ENCODE results near the gene RCAN1. TPM values are rescaled to one million over a fixed set of nuclear protein-coding genes. Genes with fewer than 3 reads are reported as not detected.

RCAN1 gene
- total RNA-seq, 1 experiment from 2014 or later, result 14.4 TPM

DNA sequence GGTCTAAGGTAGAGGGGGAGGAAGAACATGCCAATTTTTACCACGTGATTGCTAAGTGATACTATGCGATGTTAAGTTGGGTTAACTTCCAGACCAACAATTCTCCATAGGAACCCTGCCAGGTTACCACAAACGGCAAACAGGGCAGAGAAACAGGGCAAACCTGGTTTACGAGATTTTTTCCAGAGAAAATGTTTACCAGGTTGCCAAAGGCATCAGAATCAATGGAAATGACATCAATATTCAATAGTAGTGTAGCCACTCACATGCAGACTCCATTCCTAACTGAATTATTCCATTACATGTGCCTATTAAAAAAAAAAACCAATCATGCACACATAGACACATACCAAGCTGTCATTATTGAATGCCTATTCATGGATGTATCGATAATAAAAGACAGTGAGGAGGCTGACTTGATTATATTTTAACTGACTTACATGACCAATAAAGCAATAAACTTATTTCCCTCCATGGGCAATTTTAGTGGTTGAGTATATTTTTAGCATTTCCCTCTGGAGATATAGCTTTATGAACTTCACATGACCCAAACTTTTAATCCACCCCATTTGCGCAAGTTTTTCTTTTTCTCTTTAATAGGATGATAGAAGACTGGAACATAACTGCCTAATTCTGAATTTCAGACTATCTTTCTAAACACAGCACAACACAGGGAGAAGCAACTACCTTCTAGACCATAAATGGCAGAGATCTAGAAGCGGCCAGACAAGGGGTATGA is 62.4 kb downstream of the RCAN1 start:
- in situ Hi-C loops (cut with HindIII; ENCODE audit: low sequenced_read_pairs), result no loop called here
- no peak for DNase-seq (ENCODE audit: low spot score)

DNA sequence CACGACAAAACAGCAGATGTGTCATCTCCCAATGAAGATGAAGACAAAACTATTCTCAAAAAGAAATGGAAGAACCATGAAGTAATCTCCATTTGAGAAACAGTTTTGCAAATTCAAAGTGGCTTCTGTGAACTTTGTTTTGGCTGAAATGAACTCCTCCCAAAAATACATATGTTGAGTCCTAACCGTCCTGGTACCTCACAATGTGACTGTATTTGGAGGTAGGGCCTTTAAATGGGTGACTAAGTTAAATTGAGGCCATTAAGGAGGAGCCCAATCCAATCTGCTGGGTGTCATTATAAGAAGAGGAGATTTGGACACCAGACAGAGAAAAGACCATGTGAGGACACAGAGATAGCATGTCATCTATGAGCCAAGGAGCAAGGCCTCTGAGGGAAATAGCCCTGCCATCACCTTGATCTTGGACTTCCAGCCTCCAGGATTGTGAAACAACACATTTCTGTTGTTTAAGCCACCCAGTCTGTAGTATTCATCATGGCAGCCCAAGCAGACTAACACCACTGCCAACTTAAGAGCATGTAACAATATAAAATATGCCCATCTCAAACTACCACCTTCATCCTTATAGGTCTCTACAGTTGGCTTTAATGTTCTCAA is 64.6 kb downstream of the RCAN1 start:
- in situ Hi-C loops (cut with HindIII; ENCODE audit: low sequenced_read_pairs), result no loop called here
- DNase-seq (ENCODE audit: low spot score), result no peak

DNA sequence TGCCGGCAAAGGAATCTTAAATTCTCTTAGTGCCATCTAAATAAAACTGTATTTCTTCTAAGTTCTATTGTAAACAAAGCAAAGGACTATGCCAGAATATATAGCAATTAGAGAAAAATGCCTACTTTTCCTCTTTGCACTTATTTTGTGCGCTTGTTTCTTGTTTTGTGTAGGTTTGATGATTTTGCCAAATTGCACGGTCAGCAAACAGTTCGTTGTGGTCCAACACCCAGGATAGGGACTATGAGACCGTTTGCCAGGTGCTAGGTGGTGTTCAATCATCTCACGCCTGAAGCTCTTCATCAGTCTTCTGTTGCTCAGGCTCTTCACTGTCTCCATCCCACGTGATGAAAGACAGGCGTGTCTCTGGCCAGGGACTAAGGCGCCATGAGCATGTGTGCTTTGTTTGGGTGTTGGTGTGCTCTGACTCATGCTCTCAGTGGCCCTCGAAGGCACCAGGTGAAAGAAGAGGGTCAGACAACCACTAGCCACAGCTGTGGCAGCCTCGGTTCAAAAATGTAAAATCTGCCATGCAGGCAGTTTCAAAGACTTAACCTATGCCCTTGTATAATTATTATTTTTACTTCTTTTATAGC is 66.0 kb downstream of the RCAN1 start:
- no peak for DNase-seq (ENCODE audit: low spot score)
- in situ Hi-C loops (cut with HindIII; ENCODE audit: low sequenced_read_pairs), result no loop called here

DNA sequence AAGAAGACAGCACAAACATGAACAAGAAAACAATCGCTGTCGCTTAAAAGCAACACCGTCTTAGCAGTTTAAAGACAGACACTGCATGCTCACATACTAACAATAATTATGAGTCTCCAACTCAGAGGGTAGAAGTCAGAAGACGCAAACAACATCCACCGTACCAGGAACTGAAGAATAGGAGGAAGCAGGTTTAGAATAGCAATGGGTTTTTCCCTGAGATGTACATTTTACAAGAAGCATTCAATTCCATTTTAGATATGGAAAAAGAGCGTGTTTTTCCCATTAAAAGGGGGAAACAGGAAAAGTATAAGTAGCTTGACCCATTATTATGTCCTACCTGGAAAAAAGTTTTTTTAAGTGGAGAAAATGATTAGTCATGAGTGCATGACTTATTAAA is 68.4 kb downstream of the RCAN1 start:
- DNase-seq (ENCODE audit: low spot score), result no peak
- in situ Hi-C loops (cut with HindIII; ENCODE audit: low sequenced_read_pairs), result no loop called here

DNA sequence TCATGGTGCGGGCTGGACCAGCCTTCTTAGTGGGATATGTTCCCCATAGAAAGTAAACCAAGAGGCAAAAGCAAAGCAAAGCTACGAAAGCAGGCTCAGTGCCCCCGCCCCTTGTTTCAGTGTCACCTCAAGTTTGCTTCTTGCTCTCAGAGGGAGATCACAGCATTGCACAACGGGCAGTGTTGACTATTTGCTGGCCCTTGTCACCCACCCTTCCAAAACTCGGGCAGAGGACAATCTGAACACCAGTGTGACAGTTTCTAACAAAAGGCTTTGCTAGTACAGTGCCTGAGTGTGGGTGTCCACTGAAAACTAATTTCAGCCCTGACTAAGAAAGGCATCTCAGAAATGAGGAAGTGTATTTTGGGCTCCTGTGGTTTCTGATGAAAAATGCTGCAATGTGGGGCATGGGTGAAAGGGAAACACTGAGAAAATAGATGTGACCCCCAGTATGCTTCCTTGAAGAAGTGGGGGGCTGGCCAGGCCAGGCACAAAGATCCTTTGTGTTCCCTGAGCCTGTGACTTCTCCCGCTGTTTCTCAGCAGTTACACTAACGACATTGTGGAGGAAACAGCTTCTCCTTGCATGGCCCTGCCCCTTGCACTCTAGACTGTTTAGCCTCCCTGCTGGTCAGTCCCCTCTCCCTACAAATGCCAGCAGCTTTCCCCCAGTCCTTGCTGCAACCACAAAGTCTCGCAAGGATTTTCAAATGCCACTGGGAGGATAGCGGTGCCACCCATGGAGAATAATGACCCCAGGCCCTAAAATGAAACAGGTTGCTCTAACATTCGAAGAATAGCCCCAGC is 69.6 kb downstream of the RCAN1 start:
- DNase-seq (ENCODE audit: low spot score), result peak; percentile 19
- in situ Hi-C loops (cut with HindIII; ENCODE audit: low sequenced_read_pairs), result no loop called here

DNA sequence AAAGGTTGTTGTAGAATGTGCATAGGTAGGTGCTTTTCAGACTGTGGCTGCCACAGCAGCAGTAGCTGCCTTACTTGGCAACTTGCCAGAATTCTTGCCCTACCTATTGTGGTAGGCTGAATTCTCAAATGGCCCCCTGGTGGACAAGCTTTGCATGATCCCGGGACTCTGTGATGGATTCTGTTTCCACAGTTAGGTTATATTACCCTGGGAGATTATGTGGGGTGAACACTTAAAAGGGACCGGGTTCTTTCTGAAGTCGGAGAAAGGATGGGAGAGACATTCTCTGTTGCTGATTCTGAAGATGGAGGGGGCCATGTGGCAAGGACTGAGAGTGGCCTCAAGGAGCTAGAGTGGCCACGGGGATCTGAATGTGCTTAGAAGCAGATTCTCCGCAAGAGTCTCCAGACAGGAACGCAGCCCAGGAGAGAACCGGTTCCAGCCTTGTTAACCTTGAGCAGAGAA is 70.8 kb downstream of the RCAN1 start:
- in situ Hi-C loops (cut with HindIII; ENCODE audit: low sequenced_read_pairs), result no loop called here

DNA sequence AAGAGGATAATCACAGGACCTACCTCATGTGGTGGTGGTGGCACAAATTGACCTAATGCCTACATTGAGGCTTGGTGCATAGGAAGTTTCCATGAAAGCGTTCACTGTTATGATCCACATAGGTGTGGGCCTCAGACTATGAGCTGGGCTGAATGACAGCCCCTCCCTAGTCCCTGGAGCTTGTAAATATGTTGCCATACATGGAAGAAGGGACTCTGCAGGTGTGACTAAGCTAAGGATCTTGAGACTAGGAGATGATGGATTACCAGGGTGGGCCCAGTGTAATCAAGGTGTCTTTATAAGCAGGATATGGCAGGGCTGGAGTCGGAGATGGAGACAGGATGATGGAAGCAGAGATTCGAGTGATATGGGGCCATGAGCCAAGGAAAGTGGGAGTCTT is 71.9 kb downstream of the RCAN1 start:
- DNase-seq (ENCODE audit: low spot score), result no peak
- in situ Hi-C loops (cut with HindIII; ENCODE audit: low sequenced_read_pairs), result no loop called here

More for the DNA sequence above, 70.8 kb downstream of the RCAN1 start:
- DNase-seq (ENCODE audit: low spot score), result peak; percentile 32

DNA sequence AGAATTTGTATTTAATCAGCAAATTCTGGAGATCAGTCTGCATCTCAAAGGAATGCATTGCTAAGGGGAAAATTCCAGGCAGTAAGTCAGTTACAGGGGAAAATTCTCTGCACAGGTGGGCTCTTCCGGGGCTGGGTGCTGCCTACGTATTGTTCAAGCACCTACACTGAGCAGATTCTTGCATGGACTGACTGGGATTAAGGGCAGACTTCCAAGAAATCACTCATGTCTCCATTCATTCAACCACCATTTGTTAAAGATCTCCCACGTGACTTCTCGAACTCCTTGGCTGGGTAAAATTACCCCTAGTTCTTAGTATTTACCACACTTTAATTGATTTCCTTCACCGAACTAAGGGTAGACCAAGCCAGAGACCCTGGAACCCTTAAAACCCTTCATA is 74.7 kb downstream of the RCAN1 start:
- DNase-seq (ENCODE audit: low spot score), result no peak
- in situ Hi-C loops (cut with HindIII; ENCODE audit: low sequenced_read_pairs), result no loop called here

DNA sequence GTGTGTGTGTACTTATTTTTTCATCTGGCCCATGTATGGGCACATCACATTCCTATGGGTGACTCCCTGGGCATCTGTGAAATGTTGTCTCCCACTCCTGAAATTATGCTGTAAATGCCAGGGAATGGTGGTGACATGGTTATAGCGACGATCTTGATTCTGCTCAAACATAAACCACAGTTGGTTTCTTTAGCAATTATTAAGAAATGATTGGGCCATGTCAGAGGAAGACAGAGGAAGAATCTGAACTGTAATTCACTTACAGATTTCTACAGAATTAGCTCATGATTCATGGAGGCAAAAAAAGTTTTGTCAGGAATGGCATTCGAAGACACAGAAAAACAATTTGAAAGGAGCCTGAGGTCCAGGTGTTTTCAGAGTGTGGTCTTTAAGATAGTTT is 77.1 kb downstream of the RCAN1 start:
- in situ Hi-C loops (cut with HindIII; ENCODE audit: low sequenced_read_pairs), result no loop called here
- DNase-seq (ENCODE audit: low spot score), result no peak

DNA sequence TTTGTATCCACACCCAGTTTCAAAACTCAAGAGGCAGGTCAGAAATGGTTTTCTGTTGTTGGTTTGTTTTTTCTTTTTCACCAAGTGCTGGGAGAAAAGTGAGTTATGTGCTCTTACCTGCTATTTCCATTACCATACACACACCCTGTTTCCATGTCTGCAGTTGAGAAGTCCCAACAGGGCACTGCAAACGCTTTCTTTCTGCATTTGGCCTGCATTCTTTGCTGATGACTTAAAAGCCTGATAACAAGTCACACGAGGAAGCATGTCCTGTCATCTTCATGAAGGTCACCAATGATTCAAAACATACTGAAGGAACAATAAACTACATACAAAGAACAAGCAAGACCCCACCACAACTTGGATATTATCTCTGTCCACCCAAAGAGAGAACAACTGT is 78.1 kb downstream of the RCAN1 start:
- no peak for DNase-seq (ENCODE audit: low spot score)
- in situ Hi-C loops (cut with HindIII; ENCODE audit: low sequenced_read_pairs), result no loop called here

DNA sequence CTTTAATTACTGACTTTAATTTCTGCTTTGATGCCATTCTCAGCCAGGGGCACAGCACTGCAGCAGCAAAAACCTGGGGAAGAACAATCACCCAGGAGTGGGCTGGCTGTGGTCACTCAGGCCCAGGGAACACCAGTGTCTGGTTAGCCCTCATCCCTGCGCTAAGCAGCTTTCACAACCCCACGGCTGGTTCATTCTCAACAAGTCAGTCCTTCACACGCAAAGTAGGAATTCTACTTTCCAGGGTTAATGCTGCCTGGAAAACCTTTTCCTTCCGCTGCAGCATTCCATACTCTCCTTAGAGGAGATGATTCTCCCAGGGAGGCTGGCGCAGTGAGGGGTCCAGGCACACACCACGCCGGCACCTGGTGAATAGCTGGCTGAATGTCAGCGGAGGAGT is 78.6 kb downstream of the RCAN1 start:
- DNase-seq (ENCODE audit: low spot score), result no peak
- in situ Hi-C loops (cut with HindIII; ENCODE audit: low sequenced_read_pairs), result no loop called here

DNA sequence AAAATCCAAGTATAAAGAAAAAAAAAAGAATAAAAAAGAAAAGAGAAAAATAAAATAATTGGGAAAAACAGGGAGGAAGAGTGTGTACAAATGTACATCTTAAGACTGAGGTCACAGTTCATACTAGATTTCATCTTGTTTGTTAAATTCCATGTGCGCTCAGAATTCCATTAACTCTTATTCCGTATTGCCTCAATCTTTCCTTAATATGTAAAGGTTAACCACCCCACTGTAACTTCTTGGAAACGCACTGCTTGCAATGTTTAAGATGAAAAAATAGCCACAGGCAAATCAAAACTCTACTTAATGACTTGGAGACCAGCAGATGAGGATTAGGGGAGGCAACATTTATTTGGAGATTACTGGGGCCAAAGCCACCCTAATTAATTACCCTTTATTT is 79.0 kb downstream of the RCAN1 start:
- in situ Hi-C loops (cut with HindIII; ENCODE audit: low sequenced_read_pairs), result no loop called here
- no peak for DNase-seq (ENCODE audit: low spot score)

DNA sequence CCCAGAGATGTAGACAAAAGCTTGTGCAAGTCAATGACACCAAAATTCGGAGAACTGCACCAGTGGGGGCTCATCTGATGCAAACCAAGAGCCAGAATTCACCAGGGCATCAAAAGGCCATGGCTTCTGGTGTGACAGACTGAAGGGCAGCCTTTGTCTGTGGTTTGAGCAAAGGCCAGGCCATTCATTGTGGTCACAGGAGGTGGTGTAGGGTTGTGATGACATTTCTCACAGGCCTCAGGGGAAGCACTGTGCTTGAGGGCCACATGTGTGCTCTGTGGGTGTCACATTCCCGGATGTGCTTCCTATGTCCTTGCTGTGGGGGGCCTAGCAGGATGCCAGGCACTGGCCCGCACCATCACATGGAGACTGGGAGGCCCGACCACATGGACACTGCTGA is 80.4 kb downstream of the RCAN1 start:
- in situ Hi-C loops (cut with HindIII; ENCODE audit: low sequenced_read_pairs), result no loop called here
- no peak for DNase-seq (ENCODE audit: low spot score)

DNA sequence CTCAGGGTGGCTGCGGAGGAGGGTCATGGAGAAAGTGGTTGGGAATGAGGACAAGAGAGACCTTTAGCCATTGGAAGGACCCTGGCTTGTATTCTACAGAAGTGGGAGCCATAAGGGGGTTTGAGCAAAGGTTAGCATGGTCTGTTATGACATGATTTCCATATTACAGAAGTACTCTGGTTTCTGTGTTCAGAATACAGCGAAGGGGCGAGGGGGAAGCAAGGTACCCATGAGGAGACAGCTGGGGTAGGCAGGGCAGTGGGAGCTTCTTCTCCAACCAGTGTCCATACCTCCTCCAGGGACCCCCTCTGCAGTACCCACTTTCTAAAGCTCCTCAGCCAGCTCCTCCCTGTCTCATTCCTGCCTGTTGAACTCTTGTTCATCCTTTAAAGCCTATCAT is 81.0 kb downstream of the RCAN1 start:
- in situ Hi-C loops (cut with HindIII; ENCODE audit: low sequenced_read_pairs), result no loop called here
- no peak for DNase-seq (ENCODE audit: low spot score)

DNA sequence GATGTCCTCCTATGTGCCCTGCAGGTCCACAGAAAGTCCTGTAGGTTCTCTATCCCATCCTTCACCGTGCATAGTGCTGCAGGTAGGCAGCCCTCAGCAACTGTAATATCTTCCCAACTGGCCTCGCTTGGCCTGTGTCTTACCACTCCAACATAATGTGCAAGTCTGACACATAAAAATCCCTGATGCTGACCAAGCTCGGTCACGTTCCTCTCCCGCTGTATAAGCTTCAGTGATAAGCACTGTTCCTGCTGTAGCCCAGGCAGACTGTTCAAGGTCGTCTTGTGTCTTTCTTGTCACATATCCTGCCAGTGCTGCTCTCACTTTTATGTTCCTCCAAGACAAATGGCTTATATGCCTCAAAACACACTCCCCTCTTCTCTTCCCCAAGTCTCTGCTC is 83.5 kb downstream of the RCAN1 start:
- in situ Hi-C loops (cut with HindIII; ENCODE audit: low sequenced_read_pairs), result no loop called here
- DNase-seq (ENCODE audit: low spot score), result no peak

DNA sequence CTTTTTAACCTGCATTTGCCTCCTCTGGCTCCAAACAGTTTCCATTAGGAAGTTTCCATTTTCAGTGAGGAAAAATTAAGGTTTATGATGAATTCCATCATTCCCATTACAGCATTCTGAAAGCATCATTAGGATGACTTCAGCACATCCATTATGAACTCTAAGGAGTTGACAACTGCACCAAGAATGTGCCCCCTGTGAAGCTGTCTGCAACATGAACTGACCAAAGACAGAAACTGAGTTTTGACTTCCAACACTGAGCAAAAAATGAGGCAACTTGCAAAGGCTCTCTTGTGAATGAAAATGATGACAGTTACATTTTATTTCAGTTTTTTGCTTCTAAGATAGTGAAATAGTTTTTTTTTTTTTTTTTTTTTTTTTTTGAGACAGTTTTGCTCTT is 84.7 kb downstream of the RCAN1 start:
- DNase-seq (ENCODE audit: low spot score), result no peak
- in situ Hi-C loops (cut with HindIII; ENCODE audit: low sequenced_read_pairs), result no loop called here

DNA sequence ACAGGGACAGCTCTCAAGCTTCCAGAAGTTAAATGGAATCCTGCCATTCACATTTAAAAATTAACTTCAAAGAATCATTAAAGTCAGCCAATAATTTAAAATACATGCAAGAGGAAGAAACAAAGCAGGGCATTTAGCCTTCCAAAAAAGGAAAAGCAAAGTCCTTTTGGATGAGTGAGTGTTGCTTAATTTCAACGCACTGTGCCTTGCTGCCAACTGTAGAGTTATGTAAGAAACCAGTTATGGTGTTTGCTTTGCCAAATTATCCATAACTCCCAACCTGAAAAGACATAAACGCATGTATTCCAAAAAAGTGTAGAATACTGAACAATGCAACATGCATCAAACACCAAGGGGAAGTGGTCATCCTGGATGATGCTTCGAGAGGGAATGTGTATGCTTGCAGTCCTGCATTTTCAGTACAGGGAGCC is 86.8 kb downstream of the RCAN1 start:
- peak; percentile 28 for DNase-seq (ENCODE audit: low spot score)

DNA sequence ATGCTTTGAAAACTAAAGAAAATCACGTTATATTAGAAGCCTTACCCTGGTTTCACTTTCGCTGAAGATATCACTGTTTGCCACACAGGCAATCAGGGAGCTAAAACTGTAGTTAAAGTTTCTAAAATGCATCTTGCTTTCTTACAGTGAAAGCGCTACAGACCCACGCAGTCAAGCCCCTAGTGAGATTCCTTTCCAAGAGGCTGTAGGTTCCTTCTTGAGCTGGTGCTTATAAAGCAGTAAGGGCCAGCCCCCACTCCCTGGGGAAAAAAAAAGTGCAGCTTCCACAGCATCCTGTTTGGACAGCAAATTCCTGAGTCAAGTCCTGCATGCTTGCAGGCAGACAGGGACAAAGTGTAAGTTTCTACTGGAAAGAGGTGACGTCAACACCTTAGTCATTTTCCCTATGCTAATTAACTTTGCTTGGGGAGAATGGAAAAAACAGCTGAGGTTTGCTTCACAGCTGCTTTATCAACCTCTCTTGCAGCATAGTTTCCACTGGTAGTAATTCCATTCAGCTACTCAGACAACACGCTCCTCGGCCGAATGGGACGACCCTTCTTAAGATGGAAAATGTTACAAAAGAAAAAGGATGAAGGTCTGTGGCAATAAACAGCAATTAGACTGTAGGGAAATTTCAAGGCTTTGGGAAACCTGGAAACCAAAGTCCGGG is 88.2 kb downstream of the RCAN1 start:
- peak; percentile 18 for DNase-seq (ENCODE audit: low spot score)
- in situ Hi-C loops (cut with HindIII; ENCODE audit: low sequenced_read_pairs), result no loop called here

More for the DNA sequence above, 86.8 kb downstream of the RCAN1 start:
- in situ Hi-C loops (cut with HindIII; ENCODE audit: low sequenced_read_pairs), result no loop called here

DNA sequence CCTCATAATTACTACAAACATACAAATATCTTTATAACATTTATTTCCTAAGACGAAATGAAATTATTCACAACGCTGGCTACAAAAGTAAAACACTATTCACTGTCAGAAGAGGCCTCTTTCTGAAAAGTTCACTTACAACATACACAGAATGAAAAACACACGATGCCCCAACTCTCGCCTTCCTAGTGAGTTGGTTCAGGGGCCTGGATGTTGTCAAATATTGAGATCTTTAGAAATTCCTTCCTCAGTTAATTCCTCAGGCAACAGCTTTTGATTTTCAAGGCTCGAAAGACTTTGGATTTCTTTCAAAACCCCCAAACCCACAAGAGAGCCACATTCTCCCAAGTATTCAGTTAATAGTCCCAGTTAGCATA is 88.7 kb downstream of the RCAN1 start:
- in situ Hi-C loops (cut with HindIII; ENCODE audit: low sequenced_read_pairs), result no loop called here
- no peak for DNase-seq (ENCODE audit: low spot score)
